ENCODE data around the gene OR11G2.
"Not testable (repeated sequence)": the region's sequence is repeated elsewhere in the genome, so short reads cannot be mapped to it uniquely, and the experiment has no call there.

The OR11G2 gene

DNA sequence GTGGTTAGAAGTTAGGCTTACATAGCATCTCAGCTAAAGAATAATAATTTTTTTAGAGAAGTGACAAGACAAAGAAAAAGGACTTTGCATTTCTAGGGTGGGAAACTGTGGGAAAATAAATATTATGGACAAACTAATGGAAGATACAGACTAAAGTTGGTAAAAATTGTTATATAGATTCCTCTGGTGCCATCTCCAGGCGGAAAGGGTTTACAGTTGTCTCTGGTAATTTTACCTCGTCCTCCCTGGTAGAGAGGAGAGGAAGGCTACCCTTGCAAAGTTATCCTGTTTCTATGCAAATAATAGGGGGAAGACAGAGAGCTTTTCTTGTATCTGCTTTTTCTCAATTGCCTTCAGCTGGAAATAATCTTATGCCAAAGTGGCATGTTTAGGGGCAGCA lies 5.2 kb downstream of the OR11G2 start:
- no peaks in the 10 kb centered on the region for H3K36me3 Mint-ChIP-seq
- H3K4me1 Mint-ChIP-seq (ENCODE audit: low read depth): no peaks in the 10 kb centered on the region
- no peak overlapping the region for H3K27ac Mint-ChIP-seq
- H3K27me3 Mint-ChIP-seq: peaks cover 11% of the 10 kb centered on the region
- H3K4me3 Mint-ChIP-seq: no peak overlapping the region
- H3K9me3 Mint-ChIP-seq (ENCODE audit: low read depth): no peaks in the 10 kb centered on the region

DNA sequence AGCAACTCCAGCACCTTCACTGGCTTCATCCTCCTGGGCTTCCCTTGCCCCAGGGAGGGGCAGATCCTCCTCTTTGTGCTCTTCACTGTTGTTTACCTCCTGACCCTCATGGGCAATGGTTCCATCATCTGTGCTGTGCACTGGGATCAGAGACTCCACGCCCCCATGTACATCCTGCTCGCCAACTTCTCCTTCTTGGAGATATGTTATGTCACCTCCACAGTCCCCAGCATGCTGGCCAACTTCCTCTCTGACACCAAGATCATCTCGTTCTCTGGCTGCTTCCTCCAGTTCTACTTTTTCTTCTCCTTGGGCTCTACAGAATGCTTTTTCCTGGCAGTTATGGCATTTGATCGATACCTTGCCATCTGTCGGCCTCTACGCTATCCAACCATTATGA lies 6.8 kb downstream of the OR11G2 start:
- Mint-ChIP-seq H3K36me3 (no peaks in the 10 kb centered on the region), H3K27me3 (peaks cover 15% of the 10 kb centered on the region), H3K27ac (no peak overlapping the region), H3K4me3 (no peak overlapping the region), H3K4me1 (ENCODE audit: low read depth) (no peaks in the 10 kb centered on the region), H3K9me3 (ENCODE audit: low read depth) (no peaks in the 10 kb centered on the region)

DNA sequence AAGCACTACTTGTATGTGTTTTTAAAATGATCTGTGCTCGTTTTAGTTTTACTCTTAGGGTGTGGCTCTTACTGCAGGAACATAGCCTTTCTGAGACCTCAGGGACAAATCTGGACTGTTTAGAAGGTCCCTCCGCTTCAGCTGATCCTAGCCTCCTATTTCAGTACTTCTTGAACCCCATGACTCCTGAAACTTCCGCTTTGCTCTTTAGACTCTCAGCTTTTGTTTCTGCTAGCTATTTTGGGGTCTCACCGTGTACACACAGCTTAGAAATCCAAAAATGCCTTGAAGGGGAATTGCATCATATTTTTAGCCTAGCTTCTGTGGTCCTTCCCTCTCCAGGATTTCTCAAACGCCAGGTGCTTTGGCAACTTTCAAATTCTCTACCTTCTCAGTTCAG lies 8.3 kb downstream of the OR11G2 start:
- H3K4me1 Mint-ChIP-seq (ENCODE audit: low read depth): no peaks in the 10 kb centered on the region
- no peaks in the 10 kb centered on the region for H3K9me3 Mint-ChIP-seq (ENCODE audit: low read depth)
- peaks cover 17% of the 10 kb centered on the region for H3K27me3 Mint-ChIP-seq
- H3K36me3 Mint-ChIP-seq: no peaks in the 10 kb centered on the region
- H3K4me3 Mint-ChIP-seq: no peak overlapping the region
- H3K27ac Mint-ChIP-seq: no peak overlapping the region

DNA sequence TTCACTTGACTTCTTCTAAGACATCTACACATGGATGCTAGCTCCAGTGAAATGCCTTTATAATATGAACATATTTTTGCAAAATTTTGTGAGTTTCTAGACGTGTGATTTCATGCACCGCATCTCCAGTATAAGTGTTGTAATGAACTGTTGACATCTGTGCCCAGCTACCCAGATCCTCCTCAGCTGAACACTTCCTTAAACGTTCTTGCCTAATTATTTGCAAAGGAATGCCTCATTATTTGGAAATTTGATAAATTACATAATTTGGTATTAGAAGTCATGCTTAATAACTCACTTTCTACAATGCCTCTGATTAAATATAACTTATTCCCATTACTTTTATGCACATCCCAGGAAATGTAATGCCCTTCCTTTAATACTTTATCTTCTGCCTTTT lies 14.0 kb downstream of the OR11G2 start:
- Mint-ChIP-seq H3K27me3 (peaks cover 8% of the 10 kb centered on the region), H3K27ac (no peak overlapping the region), H3K36me3 (no peaks in the 10 kb centered on the region), H3K4me1 (ENCODE audit: low read depth) (no peaks in the 10 kb centered on the region), H3K4me3 (no peak overlapping the region), H3K9me3 (ENCODE audit: low read depth) (no peaks in the 10 kb centered on the region)

DNA sequence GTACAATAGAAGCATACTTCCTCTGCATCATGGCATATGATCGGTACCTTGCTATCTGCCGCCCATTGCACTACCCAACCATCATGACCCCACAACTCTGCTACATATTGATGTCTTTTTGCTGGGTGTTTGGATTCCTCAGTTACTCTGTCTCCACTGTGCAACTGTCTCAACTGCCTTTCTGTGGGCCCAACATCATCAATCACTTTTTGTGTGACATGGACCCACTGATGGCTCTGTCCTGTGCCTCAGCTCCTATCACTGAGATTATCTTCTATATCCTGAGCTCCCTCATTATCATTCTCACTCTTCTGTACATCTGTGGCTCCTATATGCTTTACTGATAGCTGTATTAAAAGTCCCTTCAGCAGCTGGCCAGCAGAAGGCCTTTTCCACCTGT lies 18.9 kb downstream of the OR11G2 start:
- peaks cover 3% of the 10 kb centered on the region for H3K27me3 Mint-ChIP-seq
- no peak overlapping the region for H3K4me3 Mint-ChIP-seq
- no peaks in the 10 kb centered on the region for H3K4me1 Mint-ChIP-seq (ENCODE audit: low read depth)
- H3K36me3 Mint-ChIP-seq: no peaks in the 10 kb centered on the region
- no peaks in the 10 kb centered on the region for H3K9me3 Mint-ChIP-seq (ENCODE audit: low read depth)
- H3K27ac Mint-ChIP-seq: no peak overlapping the region

DNA sequence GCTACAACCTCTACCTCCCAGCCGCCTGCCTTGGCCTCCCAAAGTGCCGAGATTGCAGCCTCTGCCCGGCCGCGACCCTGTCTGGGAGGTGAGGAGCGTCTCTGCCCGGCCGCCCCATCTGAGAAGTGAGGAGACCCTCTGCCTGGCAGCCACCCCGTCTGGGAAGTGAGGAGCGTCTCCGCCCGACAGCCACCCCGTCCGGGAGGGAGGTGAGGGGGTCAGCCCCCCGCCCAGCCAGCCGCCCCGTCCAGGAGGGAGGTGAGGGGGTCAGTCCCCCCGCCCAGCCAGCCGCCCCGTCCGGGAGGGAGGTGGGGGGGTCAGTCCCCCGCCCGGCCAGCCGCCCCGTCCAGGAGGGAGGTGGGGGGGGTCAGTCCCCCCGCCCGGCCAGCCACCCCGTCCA lies 21.7 kb downstream of the OR11G2 start:
- not testable (repeated sequence) for H3K36me3 Mint-ChIP-seq; H3K9me3 Mint-ChIP-seq (ENCODE audit: low read depth); H3K27ac Mint-ChIP-seq; H3K4me3 Mint-ChIP-seq; H3K27me3 Mint-ChIP-seq; H3K4me1 Mint-ChIP-seq (ENCODE audit: low read depth)

DNA sequence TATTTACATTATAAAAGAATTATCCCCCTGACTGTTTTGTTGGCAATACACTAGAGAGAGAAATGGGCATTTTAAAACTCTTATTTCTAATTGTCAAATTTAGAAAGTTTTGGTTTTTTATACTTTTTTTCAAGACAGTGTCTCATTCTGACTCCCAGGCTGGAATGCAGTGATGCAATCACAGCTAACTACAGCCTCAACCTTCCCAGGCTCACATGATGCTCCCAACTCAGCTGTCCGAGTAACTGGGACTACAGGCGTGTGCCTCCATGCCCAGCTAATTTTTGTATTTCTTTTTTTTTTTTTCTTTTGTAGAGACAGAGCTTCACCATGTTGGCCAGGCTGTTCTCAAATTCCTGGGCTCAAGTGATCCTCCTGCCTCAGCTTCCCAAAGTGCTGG lies 24.5 kb downstream of the OR11G2 start:
- Mint-ChIP-seq H3K36me3 (no peaks in the 10 kb centered on the region), H3K4me1 (ENCODE audit: low read depth) (no peaks in the 10 kb centered on the region), H3K4me3 (no peak overlapping the region), H3K9me3 (ENCODE audit: low read depth) (no peaks in the 10 kb centered on the region), H3K27me3 (peaks cover 5% of the 10 kb centered on the region), H3K27ac (no peak overlapping the region)

DNA sequence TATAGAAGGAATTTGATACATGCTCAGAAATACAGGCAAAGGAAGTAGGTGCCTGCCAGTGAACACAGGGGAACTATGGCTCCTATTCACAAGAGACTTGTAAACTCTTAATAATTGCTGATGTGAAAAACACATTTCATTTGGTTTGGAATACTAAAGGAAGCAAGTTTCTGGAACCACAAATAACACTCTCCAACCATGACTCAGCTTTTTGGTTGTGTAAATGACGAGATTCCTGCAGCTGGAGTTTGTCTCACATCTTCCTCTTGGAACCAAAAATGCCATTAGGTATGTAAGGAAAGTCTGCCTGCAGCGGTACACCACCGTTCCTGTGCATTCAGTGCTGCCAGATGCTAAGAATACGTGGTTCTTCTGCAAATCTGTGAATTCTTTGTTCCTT lies 28.3 kb downstream of the OR11G2 start:
- no peak overlapping the region for H3K27ac Mint-ChIP-seq
- H3K27me3 Mint-ChIP-seq: peaks cover 7% of the 10 kb centered on the region
- H3K36me3 Mint-ChIP-seq: no peaks in the 10 kb centered on the region
- no peaks in the 10 kb centered on the region for H3K9me3 Mint-ChIP-seq (ENCODE audit: low read depth)
- no peaks in the 10 kb centered on the region for H3K4me1 Mint-ChIP-seq (ENCODE audit: low read depth)
- no peak overlapping the region for H3K4me3 Mint-ChIP-seq

DNA sequence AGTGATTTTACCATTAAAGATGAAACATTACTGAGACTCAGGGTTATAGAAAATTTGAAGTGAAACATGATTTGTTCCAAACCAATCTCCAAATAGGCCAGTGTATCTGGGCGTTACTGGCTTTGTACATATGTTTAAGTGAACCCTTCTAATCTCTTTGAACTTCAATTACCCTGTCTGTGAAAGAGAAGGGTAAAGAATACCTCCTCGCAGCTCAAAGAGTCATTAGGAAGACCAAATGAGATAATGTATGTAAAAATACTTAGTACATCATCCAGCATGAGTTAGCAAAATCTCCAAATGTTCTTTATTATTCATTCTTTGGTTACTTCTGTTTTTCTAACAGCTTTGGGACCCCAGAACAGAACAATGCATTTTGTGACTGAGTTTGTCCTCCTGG lies 32.7 kb downstream of the OR11G2 start, which contains the start of gene OR11H6:
OR11H6 (plus strand) TSS at position 301 of the 400 bp plus-strand sequence; CDS start at position 301, 0 bp downstream.
- Mint-ChIP-seq H3K36me3 (peaks cover 3% of the 10 kb centered on the region), H3K9me3 (ENCODE audit: low read depth) (peaks cover 4% of the 10 kb centered on the region)

DNA sequence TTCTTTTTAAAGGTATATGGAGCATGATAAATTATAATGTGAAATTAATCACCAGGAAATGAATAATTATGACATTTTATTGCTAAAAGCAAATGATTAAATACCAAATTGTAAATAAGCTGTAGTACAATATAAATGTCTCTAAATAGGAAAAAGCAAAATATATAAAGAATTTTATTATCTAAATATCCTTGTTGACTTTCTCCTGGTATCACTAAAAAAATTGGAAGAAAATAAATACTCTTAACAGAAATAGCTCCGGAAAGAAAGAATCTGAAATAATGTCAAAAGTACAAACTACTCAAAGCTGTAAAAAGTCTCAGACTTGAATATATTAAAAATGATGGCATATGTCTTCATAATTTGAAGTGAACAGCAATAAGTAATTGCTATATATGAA lies 38.0 kb downstream of the OR11G2 start, which contains the start of gene OR11H7:
OR11H7 (plus strand) TSS at position 301 of the 400 bp plus-strand sequence.
- peaks cover 13% of the 10 kb centered on the region for H3K9me3 Mint-ChIP-seq (ENCODE audit: low read depth)
- H3K4me3 Mint-ChIP-seq: no peak within 1 kb of the TSS
- peaks cover 4% of the 10 kb centered on the region for H3K27me3 Mint-ChIP-seq
- no peak within 1 kb of the TSS for H3K27ac Mint-ChIP-seq
- peaks cover 6% of the 10 kb centered on the region for H3K36me3 Mint-ChIP-seq
- H3K4me1 Mint-ChIP-seq (ENCODE audit: low read depth): no peaks in the 10 kb centered on the region

More for the DNA sequence above, 32.7 kb downstream of the OR11G2 start, which contains the start of gene OR11H6:
- Mint-ChIP-seq H3K4me1 (ENCODE audit: low read depth) (no peaks in the 10 kb centered on the region), H3K27me3 (peaks cover 9% of the 10 kb centered on the region), H3K27ac (no peak within 1 kb of the TSS), H3K4me3 (no peak within 1 kb of the TSS)

DNA sequence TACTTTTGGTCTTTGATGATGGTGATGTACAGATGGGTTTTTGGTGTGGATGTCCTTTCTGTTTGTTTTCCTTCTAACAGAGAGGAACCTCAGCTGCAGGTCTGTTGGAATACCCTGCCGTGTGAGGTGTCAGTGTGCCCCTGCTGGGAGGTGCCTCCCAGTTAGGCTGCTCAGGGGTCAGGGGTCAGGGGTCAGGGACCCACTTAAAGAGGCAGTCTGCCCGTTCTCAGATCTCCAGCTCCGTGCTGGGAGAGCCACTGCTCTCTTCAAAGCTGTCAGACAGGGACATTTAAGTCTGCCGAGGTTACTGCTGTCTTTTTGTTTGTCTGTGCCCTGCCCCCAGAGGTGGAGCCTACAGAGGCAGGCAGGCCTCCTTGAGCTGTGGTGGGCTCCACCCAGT lies 44.7 kb downstream of the OR11G2 start:
- H3K27ac Mint-ChIP-seq; H3K9me3 Mint-ChIP-seq (ENCODE audit: low read depth); H3K36me3 Mint-ChIP-seq; H3K27me3 Mint-ChIP-seq; H3K4me3 Mint-ChIP-seq; H3K4me1 Mint-ChIP-seq (ENCODE audit: low read depth): not testable (repeated sequence)

DNA sequence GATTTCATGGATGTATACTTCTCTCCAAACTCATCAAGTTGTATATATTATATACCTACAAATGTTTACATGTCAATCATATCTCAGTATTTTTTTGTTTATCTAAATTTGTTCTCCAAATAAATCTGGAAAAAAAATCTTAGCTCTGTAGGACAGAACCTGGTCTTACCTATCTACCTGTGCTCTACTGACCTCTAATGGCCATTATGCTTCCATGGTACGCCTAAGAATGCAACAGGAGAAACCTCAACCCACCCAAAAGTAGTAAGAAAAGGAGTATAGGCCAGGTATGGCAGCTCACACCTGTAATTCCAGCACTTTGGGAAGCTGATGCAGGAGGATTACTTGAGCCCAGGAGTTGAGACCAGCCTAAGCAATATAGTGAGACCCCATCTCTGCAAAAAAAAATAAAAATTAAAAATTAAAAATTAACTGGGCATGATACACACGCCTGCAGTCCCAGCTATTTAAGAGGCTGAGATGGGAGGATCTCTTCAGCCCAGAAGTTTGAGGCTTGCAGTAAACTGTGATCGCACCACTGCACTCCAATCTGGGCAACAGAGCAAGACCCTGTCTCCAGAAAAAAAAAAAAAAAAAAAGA lies 57.0 kb downstream of the OR11G2 start:
- H3K36me3 Mint-ChIP-seq: peaks cover 14% of the 10 kb centered on the region
- H3K27me3 Mint-ChIP-seq: no peaks in the 10 kb centered on the region
- H3K4me3 Mint-ChIP-seq: no peak overlapping the region
- H3K4me1 Mint-ChIP-seq (ENCODE audit: low read depth): no peaks in the 10 kb centered on the region
- H3K27ac Mint-ChIP-seq: no peak overlapping the region
- no peaks in the 10 kb centered on the region for H3K9me3 Mint-ChIP-seq (ENCODE audit: low read depth)

Measured in activated naive CD8-positive, alpha-beta T cell (primary cell).